Measurements from ENCODE around the gene KNDC1.

- no peak for TF ChIP-seq GATA2 (IDR thresholded peaks at IDR 0.05; ENCODE audit: low read depth, low read length)
- TF ChIP-seq GATA3 (IDR thresholded peaks at IDR 0.05; ENCODE audit: low read depth, low read length) = no peak
These were observed 44.0 kb upstream of the KNDC1 start for GRCh38 chr10:133115976-133116375.

Measured in SH-SY5Y (cell line).